ENCODE measurements around the gene CCDC87. TPM values are rescaled to one million over a fixed set of nuclear protein-coding genes. Genes with fewer than 3 reads are reported as not detected.

The CCDC87 gene
- total and polyA plus RNA-seq, 2 donors (not counting 3 experiments of a cell fraction or from before 2014, with no cell fraction given): 0.06 to 0.22 TPM

DNA sequence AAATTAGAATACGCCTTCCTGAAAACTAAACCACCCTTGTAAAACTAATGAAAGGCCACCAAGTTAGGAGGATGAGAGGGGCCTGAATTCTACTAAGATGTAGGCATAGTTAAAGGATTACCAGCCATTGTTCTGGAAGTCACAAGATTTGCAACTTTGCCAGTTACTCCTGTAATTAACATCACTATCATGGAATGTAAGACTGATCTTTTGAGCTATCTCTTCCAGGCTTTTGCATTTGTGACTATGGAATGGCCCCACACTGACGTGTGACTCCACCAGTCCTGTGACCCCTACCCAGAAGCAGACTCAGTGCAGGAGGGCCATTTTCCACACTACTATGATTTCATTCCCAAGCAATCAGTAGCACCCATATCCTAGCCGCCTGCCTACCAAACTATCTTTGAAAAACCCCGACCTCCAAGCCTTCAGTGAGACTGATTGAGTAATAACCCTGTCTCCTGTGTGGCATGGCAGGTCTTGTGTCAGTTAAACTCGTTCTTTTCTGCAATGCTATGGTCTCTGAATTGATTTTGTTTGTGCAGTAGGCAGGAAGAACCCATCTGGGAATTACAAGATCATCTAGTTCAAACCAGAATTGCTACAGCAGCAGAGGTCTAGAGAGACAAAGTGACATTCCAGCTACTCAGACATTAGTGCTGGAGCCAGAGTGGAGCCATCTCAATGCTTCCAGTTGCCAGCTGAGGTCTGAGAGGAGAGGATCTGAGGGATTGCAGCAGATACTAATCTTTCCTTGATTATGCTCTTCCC is 22.6 kb downstream of the CCDC87 start:
- POLR2A ChIA-PET: no interaction called here
- Histone ChIP-seq H3K9ac (replicated peaks; ENCODE audit: extremely low read depth, insufficient read depth, low read length) (no peak overlapping the region), H3K27ac (ENCODE audit: insufficient read depth, low read depth, low read length) (no peak overlapping the region), H2AFZ (ENCODE audit: low read depth, low read length) (no peak overlapping the region), H3K4me1 (ENCODE audit: control insufficient read depth, extremely low read depth, insufficient read depth, low read length) (peaks cover 3% of the 10 kb centered on the region), H3K4me3 (replicated peaks in 1 of 3; ENCODE audit: insufficient read depth in 1 of 3, low read depth in 1 of 3, low read length in 3 of 3) (no peak overlapping the region), H3K9me3 (replicated peaks; ENCODE audit: control insufficient read depth, insufficient read depth, low read length) (no peaks in the 10 kb centered on the region), H3K79me2 (ENCODE audit: control insufficient read depth, insufficient read depth, low read length) (no peaks in the 10 kb centered on the region), H3K27me3 (ENCODE audit: control insufficient read depth in 2 of 2, insufficient read depth in 2 of 2, low read length in 2 of 2) (no peaks in the 10 kb centered on the region), H4K20me1 (replicated peaks; ENCODE audit: control insufficient read depth, extremely low read depth, insufficient read depth, low read length) (no peaks in the 10 kb centered on the region), H3K9me1 (replicated peaks; ENCODE audit: control insufficient read depth, extremely low read depth, insufficient read depth, low read length) (no peaks in the 10 kb centered on the region), H3K4me2 (ENCODE audit: insufficient read depth, low read length) (no peak overlapping the region), H3K36me3 (ENCODE audit: control insufficient read depth in 2 of 2, extremely low read depth in 1 of 2, insufficient read depth in 2 of 2, low read length in 2 of 2) (no peaks in the 10 kb centered on the region)
- no TSS peak for BruUV-seq (replicated peaks)
- dilution Hi-C loops (cut with MboI; ENCODE audit: extremely low pct_ligation_motif_present, low sequenced_read_pairs): no loop called here
- TF ChIP-seq EZH2 (IDR thresholded peaks at IDR 0.05; ENCODE audit: borderline replicate concordance, low read depth, low read length, severe bottlenecking): no peak
- no peak for TF ChIP-seq JUN (IDR thresholded peaks at IDR 0.05; ENCODE audit: borderline replicate concordance, insufficient read depth, insufficient read length, low read depth)
- TF ChIP-seq GATA2 (IDR thresholded peaks at IDR 0.05; ENCODE audit: insufficient read depth, insufficient read length, low read depth, low read length): no peak
- no peak for TF ChIP-seq MYC (IDR thresholded peaks at IDR 0.05; ENCODE audit: low read depth, low read length)
- no peak for TF ChIP-seq FOS (IDR thresholded peaks at IDR 0.05; ENCODE audit: borderline replicate concordance, insufficient read depth, low read length)
- TF ChIP-seq, protein P1, sequence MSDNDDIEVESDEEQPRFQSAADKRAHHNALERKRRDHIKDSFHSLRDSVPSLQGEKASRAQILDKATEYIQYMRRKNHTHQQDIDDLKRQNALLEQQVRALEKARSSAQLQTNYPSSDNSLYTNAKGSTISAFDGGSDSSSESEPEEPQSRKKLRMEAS (IDR thresholded peaks at IDR 0.05; ENCODE audit: insufficient read depth, insufficient read length): no peak
- TF ChIP-seq POLR2AphosphoS5 (IDR thresholded peaks at IDR 0.05; ENCODE audit: insufficient read depth, low read depth, low read length): no peak
- TF ChIP-seq, protein P2, sequence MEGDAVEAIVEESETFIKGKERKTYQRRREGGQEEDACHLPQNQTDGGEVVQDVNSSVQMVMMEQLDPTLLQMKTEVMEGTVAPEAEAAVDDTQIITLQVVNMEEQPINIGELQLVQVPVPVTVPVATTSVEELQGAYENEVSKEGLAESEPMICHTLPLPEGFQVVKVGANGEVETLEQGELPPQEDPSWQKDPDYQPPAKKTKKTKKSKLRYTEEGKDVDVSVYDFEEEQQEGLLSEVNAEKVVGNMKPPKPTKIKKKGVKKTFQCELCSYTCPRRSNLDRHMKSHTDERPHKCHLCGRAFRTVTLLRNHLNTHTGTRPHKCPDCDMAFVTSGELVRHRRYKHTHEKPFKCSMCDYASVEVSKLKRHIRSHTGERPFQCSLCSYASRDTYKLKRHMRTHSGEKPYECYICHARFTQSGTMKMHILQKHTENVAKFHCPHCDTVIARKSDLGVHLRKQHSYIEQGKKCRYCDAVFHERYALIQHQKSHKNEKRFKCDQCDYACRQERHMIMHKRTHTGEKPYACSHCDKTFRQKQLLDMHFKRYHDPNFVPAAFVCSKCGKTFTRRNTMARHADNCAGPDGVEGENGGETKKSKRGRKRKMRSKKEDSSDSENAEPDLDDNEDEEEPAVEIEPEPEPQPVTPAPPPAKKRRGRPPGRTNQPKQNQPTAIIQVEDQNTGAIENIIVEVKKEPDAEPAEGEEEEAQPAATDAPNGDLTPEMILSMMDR (IDR thresholded peaks at IDR 0.05; ENCODE audit: extremely low read depth in 1 of 2, insufficient read depth in 1 of 2, low read depth in 1 of 2, low read length in 2 of 2): no peak
- no peak for TF ChIP-seq POLR2A (IDR thresholded peaks at IDR 0.05; ENCODE audit: low read depth, low read length)
- intact Hi-C loops (cut with micrococcal nuclease): no loop called here
- FAIRE-seq: no peak
- DNase-seq (ENCODE audit: low read depth, low spot score): no peak
- CTCF ChIA-PET: interaction anchor here (1.1 to 2.9 kb wide), 4 partner anchors 7 to 184 kb away, joined by 3 to 18 read pairs (median 10); partner anchors contain the start of genes ACTN3, RBM4B and ZDHHC24
